Esophagus muscularis mucosa (tissue), 3 donors: ENCODE data around the gene ZNF341.

Experiments
- CTCF ChIP-seq, 3 experiments: fragments of 200-600 bp in 2 of 3; fragments of 450-650 bp in 1 of 3; sonication (generic) in 2 of 3; IDR thresholded peaks; one replicate each; pipeline ENCODE4 v1.5.1; 2017 to 2019; ENCODE audit warnings: antibody characterized with exemption in 3 of 3, mild to moderate bottlenecking in 2 of 3, moderate library complexity in 1 of 3
- POLR2AphosphoS5 ChIP-seq, 2 donors: sonication (generic); formaldehyde crosslinking; IDR thresholded peaks; one replicate each; pipeline ENCODE4 v1.6.1; 2017; ENCODE audit warnings: antibody characterized with exemption in 2 of 2

- TF ChIP-seq CTCF (IDR thresholded peaks at IDR 0.05) (no peak), POLR2AphosphoS5 (IDR thresholded peaks at IDR 0.05) (no peak)
These were observed 90.6 kb downstream of the ZNF341 start for GRCh38 chr20:33822423-33822822.
